LNCAP (cell line): Measurements from ENCODE around the gene INPP4B.

Source experiments
- TF ChIP-seq, protein P1 (sequence below): fragments of 450-650 bp; IDR thresholded peaks from 2 replicates; pipeline ENCODE4 v1.5.1; 2017; ENCODE audit warnings: mild to moderate bottlenecking

The INPP4B gene

DNA sequence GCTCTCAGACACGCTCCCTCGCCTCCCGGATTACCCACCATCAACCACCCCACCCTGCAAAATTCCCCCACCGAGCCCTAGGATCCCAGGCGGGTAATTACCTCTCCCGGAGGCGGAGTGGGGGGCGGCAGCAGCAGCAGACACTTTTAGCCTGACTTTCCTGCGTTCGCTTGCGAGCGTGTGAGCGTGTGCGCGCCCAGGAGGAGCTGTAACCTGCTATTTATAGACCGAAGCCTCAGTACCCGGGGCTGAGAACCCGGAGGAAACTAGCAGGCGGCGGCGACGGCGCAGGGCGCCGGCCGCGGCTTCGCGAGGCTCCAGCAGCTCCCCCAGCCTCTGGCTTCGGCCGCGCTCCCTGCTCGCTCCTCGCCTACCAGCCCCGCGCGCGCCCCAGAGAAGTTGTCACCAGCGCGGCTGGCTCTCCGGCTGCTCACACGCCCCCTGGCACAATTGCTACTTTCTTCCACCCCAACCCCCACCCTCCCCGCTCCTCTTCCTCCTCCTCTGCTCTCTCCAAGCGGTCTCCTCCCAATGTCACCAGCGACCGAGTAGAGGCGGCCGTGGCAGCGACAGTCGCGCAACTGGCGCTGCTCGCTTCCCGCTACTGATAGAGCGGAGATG is at the start of gene INPP4B:
Gene INPP4B, minus strand, starts transcription at position 194 of the 621 bp plus-strand sequence.
- TF ChIP-seq, protein P1, sequence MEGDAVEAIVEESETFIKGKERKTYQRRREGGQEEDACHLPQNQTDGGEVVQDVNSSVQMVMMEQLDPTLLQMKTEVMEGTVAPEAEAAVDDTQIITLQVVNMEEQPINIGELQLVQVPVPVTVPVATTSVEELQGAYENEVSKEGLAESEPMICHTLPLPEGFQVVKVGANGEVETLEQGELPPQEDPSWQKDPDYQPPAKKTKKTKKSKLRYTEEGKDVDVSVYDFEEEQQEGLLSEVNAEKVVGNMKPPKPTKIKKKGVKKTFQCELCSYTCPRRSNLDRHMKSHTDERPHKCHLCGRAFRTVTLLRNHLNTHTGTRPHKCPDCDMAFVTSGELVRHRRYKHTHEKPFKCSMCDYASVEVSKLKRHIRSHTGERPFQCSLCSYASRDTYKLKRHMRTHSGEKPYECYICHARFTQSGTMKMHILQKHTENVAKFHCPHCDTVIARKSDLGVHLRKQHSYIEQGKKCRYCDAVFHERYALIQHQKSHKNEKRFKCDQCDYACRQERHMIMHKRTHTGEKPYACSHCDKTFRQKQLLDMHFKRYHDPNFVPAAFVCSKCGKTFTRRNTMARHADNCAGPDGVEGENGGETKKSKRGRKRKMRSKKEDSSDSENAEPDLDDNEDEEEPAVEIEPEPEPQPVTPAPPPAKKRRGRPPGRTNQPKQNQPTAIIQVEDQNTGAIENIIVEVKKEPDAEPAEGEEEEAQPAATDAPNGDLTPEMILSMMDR, result no peak

DNA sequence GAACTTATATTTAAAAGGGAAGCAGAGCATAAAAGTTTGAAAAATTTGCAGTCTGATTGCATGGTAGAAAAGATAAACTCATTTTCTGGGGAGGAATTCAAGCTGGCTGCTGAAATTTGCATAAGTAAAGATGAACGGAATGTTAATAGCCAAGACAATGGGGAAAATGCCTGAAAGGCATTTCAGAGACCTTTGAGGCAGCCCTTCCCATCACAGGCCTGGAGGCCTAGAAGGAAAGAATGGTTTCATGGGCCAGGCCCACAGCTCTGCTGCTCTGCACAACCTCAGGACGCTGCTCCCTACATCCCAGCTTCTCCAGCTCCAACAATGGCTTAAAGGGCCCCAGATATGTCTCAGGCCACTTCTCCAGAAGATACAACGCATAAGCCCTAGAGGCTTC is 46.9 kb upstream of the INPP4B start:
- TF ChIP-seq, protein P1, result no peak

DNA sequence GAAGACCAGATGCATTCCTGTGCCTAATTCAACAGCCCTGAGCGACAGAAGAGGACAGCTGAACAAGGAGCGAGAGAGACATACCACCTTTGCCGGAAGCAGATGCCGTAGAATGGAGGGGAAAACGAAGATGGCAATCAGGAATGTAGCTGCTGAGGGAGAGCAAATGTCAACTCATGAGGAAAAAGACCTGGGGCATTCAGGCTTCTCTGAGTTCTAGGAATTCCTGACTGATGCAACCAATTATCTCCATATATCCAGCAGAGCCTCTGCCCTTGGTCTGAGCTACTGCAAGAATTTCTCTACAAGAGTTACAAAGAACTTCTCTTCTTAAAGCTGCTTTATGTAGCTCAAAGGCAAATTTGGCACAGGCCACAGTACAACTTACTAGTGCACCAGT is 40.5 kb upstream of the INPP4B start:
- TF ChIP-seq, protein P1, result no peak

DNA sequence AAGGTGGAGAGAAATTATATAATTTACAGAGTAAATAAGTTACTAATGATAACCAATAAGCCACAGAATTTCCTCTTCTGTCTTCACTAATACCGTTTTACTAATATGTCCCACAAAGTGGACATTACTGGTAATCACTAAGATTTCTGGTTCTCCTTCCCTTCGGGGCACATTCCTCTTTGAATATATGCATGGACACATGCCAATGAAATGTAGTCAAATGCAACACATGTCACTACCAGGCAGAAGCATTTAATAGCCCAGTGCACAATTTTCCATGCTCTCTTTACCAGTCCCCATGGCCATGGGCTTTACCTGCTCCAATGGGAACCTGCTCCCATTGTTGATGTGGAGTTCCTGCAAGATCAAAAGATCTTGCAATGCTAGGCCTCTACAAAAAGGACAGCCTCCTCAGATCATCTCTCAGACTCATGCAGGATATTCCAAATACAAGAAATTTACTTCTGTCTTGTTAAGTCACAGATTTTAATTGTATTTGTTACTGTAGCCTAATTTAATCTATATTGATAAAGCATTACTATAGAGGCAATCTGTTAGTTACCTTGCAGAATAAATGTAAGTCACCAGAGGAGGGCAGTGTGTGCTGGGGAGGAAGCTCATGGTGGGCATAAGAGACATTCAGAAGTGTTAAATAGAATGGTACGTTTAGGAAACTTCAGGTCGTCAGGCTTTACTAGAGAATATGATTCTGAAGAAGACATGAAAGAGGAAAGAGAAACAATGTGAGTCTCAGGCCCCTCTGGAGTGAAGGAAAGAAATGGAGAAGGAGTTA is 37.1 kb upstream of the INPP4B start:
- TF ChIP-seq, protein P1, result peak; percentile 26; the same call in 1 of the 2 replicates

DNA sequence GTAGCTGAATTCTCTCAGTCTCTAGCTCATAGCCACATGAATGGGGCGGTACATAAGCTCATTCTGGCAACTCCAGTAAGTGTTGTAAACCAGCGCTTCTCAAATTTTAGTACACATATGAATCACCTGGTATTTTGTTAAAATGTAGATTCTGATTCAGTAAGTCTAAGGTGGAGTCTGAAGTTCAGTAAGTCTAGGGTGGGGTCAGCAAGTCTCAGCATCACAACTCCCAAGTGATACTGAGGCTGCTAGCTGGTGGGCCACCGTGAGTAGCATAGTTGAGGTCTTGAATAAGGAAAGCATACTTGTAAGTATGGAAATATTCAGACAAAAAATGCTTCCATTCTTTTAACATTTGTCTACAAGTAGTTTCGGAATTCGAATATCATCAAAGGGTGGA is 36.1 kb upstream of the INPP4B start:
- TF ChIP-seq, protein P1, result no peak

DNA sequence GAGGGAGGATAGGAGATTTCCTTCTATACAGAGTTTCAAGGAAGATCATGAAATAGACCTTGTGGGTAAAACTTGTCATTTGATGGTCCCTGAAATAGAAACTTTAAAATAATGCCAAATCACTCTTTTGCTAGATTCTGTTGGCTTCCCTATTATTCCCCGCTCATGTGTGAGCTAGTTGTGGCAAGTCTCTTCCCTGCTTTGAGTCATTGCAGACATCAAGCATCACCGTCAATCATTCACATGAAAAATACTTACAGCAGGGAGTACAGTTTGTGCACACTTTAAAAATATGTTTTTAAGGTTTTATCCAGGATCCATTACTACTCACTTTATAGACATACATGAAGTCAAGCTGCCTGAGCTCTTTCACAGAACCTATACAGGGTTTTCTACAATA is 35.2 kb upstream of the INPP4B start:
- TF ChIP-seq, protein P1, result no peak

DNA sequence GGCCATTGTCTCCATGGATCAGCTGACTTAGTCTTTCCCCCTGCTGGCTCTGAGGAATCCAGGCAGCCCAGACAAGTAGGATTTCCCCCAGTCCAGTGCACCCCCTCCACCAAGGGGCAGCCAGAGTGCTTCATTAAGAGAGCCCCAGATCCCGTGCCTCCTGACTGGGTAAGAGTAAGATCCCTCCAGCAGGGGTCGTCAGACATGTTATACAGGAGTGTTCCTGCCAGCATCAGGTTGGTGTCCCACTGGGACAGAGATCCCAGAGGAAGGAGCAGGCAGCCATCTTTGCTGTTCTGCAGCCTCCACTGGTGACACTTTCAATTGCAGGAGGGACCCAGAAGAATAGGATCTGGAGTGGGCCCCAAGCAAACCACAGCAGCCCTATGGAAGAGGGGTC is 29.0 kb upstream of the INPP4B start:
- TF ChIP-seq, protein P1, result no peak
